K562 (cell line): Measurements from ENCODE around the gene GRIP1. TPM values are rescaled to one million over a fixed set of nuclear protein-coding genes. Genes with fewer than 3 reads are reported as not detected.
A peak's percentile ranks its signal among the peaks of the same experiment; 100 is the strongest.

Experiments used
- ATAC-seq: fragments of 200-7000 bp; cut with Tn5 transposase; 3 replicates; pipeline ENCODE4 v1.9.1; 2020; ENCODE audit warnings: moderate library complexity
- BruUV-seq: library from RNA; stranded (reverse); fragments of 400-500 nt; replicated peaks from 2 replicates; lab custom pipeline; 2021; lab: Mats Ljungman, UMichigan
- CTCF ChIA-PET: fragments of 300-600 bp; formaldehyde crosslinking; extraction: SDS; loops from one replicate; lab custom pipeline; 2021; ENCODE audit warnings: low intra/inter-chr PET ratio; lab: Yijun Ruan, JAX
- POLR2A ChIA-PET: fragments of 300-600, 350-650 bp; sonication (Branson Sonifier 250); formaldehyde crosslinking; extraction: SDS; loops from one replicate; lab custom pipeline; 2021; ENCODE audit warnings: antibody characterized with exemption, inconsistent platforms; lab: Yijun Ruan, JAX
- DNase-seq, 4 experiments: peaks; one replicate each; pipeline versions ENCODE4 v3.0.0 to v3.0.0-alpha.2; 2011 to 2018; ENCODE audit warnings: low spot score in 3 of 4, mixed read lengths in 3 of 4; ENCODE audit errors: extremely low read depth in 1 of 4
- FAIRE-seq: peaks from 2 replicates; lab custom pipeline; 2011; peaks lifted over from hg19 to GRCh38; lab: Jason Lieb, UNC
- H2AFZ ChIP-seq: 2 replicates; pipeline ENCODE4 v1.6.0; 2011; ENCODE audit warnings: low read depth, low read length, control low read depth, inconsistent platforms
- H3K27ac ChIP-seq: fragments of 200-600 bp; 3 replicates; pipeline ENCODE4 v1.8.0; 2011; ENCODE audit warnings: low read depth, mild to moderate bottlenecking, control low read depth, inconsistent platforms, low read length, moderate library complexity, mixed read lengths; ENCODE audit errors: extremely low read depth
- H3K27me3 ChIP-seq, 2 experiments: fragments of 300-600 bp in 1 of 2; 2 replicates in 1 of 2; 3 replicates in 1 of 2; pipeline versions ENCODE4 v1.6.0 to v1.8.0; 2011; ENCODE audit warnings: inconsistent platforms in 2 of 2, low read length in 2 of 2, mild to moderate bottlenecking in 1 of 2, mixed read lengths in 1 of 2, moderate library complexity in 1 of 2; ENCODE audit not compliant: control insufficient read depth in 2 of 2, insufficient read depth in 2 of 2
- H3K36me3 ChIP-seq: fragments of 300-600 bp; 3 replicates; pipeline ENCODE4 v1.8.0; 2011; ENCODE audit warnings: mild to moderate bottlenecking, low read length, inconsistent platforms; ENCODE audit not compliant: control insufficient read depth, insufficient read depth
- H3K4me1 ChIP-seq, 2 experiments: fragments of 200-600 bp in 1 of 2; replicated peaks in 1 of 2; 2 replicates in 1 of 2; 3 replicates in 1 of 2; pipeline versions ENCODE4 v1.5.1 to v1.8.0; 2011; ENCODE audit warnings: inconsistent platforms in 2 of 2, low read length in 2 of 2, mild to moderate bottlenecking in 1 of 2, mixed read lengths in 1 of 2, moderate library complexity in 1 of 2; ENCODE audit not compliant: control insufficient read depth in 2 of 2, insufficient read depth in 2 of 2
- H3K4me2 ChIP-seq: 2 replicates; pipeline ENCODE4 v1.6.1; 2011; ENCODE audit warnings: low read length, control low read depth, inconsistent platforms, mixed read lengths; ENCODE audit not compliant: insufficient read depth
- H3K4me3 ChIP-seq: fragments of 200-600 bp; sonication (generic), shearing (Covaris generic); 2 replicates; pipeline ENCODE4 v1.5.1; 2016; ENCODE audit warnings: control low read depth, inconsistent platforms
- H3K79me2 ChIP-seq: fragments of 200-600 bp; 3 replicates; pipeline ENCODE4 v1.8.0; 2011; ENCODE audit warnings: low read length, inconsistent platforms; ENCODE audit not compliant: control insufficient read depth, insufficient read depth
- H3K9ac ChIP-seq, 2 experiments: 2 replicates each; pipeline versions ENCODE4 v1.6.0 to v1.6.1; 2011; ENCODE audit warnings: low read depth in 2 of 2, low read length in 2 of 2, control low read depth in 1 of 2, inconsistent platforms in 1 of 2, mild to moderate bottlenecking in 1 of 2, mixed read lengths in 1 of 2; ENCODE audit not compliant: insufficient read depth in 1 of 2
- H3K9me1 ChIP-seq: one replicate; pipeline ENCODE4 v1.6.0; 2011; ENCODE audit warnings: inconsistent platforms, mild to moderate bottlenecking, low read length, moderate library complexity; ENCODE audit not compliant: control insufficient read depth, insufficient read depth
- H3K9me3 ChIP-seq: replicated peaks from 2 replicates; pipeline ENCODE4 v1.5.1; 2011; ENCODE audit warnings: low read depth, low read length, inconsistent platforms; ENCODE audit not compliant: control insufficient read depth, insufficient read depth
- H4K20me1 ChIP-seq: replicated peaks from 2 replicates; pipeline ENCODE4 v1.6.1; 2011; ENCODE audit warnings: low read length, inconsistent platforms, mixed read lengths; ENCODE audit not compliant: control insufficient read depth, insufficient read depth
- CTCF ChIP-seq, 3 experiments: IDR thresholded peaks in 2 of 3; conservative IDR thresholded peaks in 1 of 3; 2 replicates each; pipeline ENCODE4 v1.5.1; 2011 to 2012; ENCODE audit warnings: low read length in 3 of 3, mild to moderate bottlenecking in 3 of 3, control low read depth in 2 of 3, improper control_type of control experiment in 1 of 3, inconsistent platforms in 1 of 3, low read depth in 1 of 3, mixed read lengths in 1 of 3, moderate library complexity in 1 of 3; ENCODE audit not compliant: insufficient read depth in 2 of 3
- NFIC ChIP-seq: fragments of 450-650 bp; IDR thresholded peaks from 2 replicates; pipeline ENCODE4 v1.6.1; 2017; ENCODE audit warnings: mild to moderate bottlenecking, inconsistent platforms
- RAD21 ChIP-seq, 2 experiments: fragments of 250-450 bp in 1 of 2; fragments of 450-650 bp in 1 of 2; sonication (Bioruptor Pico) in 1 of 2; formaldehyde crosslinking in 1 of 2; IDR thresholded peaks in 1 of 2; conservative IDR thresholded peaks in 1 of 2; 2 replicates each; pipeline versions ENCODE4 v1.4.0 to v1.8.0; 2020 to 2022; ENCODE audit warnings: mild to moderate bottlenecking in 2 of 2, moderate library complexity in 1 of 2
- RUNX1 ChIP-seq: sonication (generic); IDR thresholded peaks from 2 replicates; pipeline ENCODE4 v1.6.1; 2016; ENCODE audit warnings: antibody characterized with exemption, low read depth
- SMC3 ChIP-seq: conservative IDR thresholded peaks from 2 replicates; pipeline ENCODE4 v1.6.1; 2011; ENCODE audit warnings: low read depth, low read length, improper control_type of control experiment; ENCODE audit not compliant: insufficient read depth
- TFE3 ChIP-seq: fragments of 450-650 bp; formaldehyde crosslinking; IDR thresholded peaks from 2 replicates; pipeline ENCODE4 v1.4.0; 2020; ENCODE audit warnings: mild to moderate bottlenecking, mixed read lengths
- XRCC4 ChIP-seq: IDR thresholded peaks from one replicate; pipeline ENCODE4 v1.6.1; 2011; ENCODE audit not compliant: insufficient read depth, insufficient read length; ENCODE audit errors: extremely low read depth
- WGBS: fragments of 100-300 bp; shearing (Covaris generic); methylation state at CpG from one replicate; pipeline ENCODE4 v1.1.6; 2016; ENCODE audit warnings: low coverage, mixed read lengths; ENCODE audit not compliant: insufficient coverage; ENCODE audit errors: missing lambda C conversion rate; 5-methylcytosine and 5-hydroxymethylcytosine counted together
- in situ Hi-C: fragments of 300-500 bp; cut with MboI; formaldehyde crosslinking; loops from 4 replicates; pipeline ENCODE4 v1.15.0; 2018; ENCODE audit warnings: inconsistent platforms, mixed read lengths
- intact Hi-C: fragments of 100-400 bp; cut with micrococcal nuclease; formaldehyde crosslinking; loops from 2 replicates; pipeline ENCODE4 v1.14.2; 2022
- polyA plus RNA-seq, 8 experiments: library from polyadenylated mRNA; depleted of rRNA in 4 of 8; stranded (reverse) in 5 of 8; unstranded in 3 of 8; fragments of >200 nt; fragmentation: Nextera tagmentation in 2 of 8; fragmentation: Illumina TruSeq in 1 of 8; extraction: Ambion mirVana in 2 of 8; extraction: Trizol in 1 of 8; gene quantifications; 2 replicates each; pipeline versions ENCODE4 v1.2.1 to v1.2.3, GENCODE V29; 2011 to 2014; ENCODE audit warnings: inconsistent platforms in 1 of 8, missing spikeins in 1 of 8
- total RNA-seq, 7 experiments: library from RNA; depleted of rRNA in 6 of 7; stranded (reverse); fragments of >200 nt in 6 of 7; fragmentation: Illumina TruSeq in 2 of 7; extraction: Trizol in 2 of 7; gene quantifications; 2 replicates each; pipeline versions ENCODE4 v1.2.1 to v1.2.3, GENCODE V29; 2011 to 2021; ENCODE audit warnings: low replicate concordance in 1 of 7

The GRIP1 gene
- total and polyA plus RNA-seq, 9 of the 15 experiments (the other 6 are each of a cell fraction or from before 2014, with no cell fraction given): 0.28 to 1.2 (median 0.45) TPM

DNA sequence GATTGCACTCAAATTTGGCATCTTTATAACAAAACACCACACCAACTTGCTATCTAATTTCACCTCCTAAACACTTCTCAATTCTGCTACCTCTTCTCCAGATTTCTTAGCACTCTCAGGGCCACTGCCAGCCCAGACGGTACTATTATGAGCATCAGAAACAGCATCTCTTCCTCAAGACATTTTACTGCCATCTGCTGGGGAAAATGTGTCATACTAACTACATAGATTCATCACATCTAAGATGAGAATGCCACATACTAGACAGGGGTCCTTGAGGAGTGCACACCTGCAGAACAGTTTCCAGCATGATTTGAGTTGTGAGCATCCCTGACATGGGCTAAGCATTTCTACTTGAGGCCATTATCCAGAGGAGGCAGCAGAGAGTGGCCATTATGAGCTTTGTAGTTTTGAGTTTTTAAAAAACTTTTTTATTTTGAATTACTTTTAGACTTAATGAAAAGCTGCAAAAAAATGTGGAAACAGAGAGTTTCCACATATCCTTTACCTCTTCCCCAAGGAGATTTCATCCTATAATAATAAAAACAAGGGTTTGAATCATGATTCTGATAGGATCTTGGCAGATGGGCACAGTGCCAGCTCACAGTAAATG is 15.1 kb upstream of the GRIP1 start:
- Histone ChIP-seq H3K36me3 (no peaks in the 10 kb centered on the region), H3K4me1 (no peaks in the 10 kb centered on the region), H3K9ac (no peak overlapping the region), H3K27me3 (no peaks in the 10 kb centered on the region), H4K20me1 (no peaks in the 10 kb centered on the region), H3K9me1 (no peaks in the 10 kb centered on the region), H3K9me3 (no peaks in the 10 kb centered on the region), H3K4me3 (no peak overlapping the region), H2AFZ (no peak overlapping the region), H3K27ac (no peak overlapping the region), H3K79me2 (no peaks in the 10 kb centered on the region), H3K4me2 (no peak overlapping the region)
- ATAC-seq (peak; percentile 86), DNase-seq (peak; percentile 36 to 63 (median 48)), FAIRE-seq (peak; percentile 75)
- ChIA-PET POLR2A (no interaction called here), CTCF (interaction anchor here (0.5 kb wide), 1 partner anchor 929 kb away, joined by 3 read pairs; no protein-coding TSS in a partner anchor)
- no TSS peak for BruUV-seq
- TF ChIP-seq TFE3 (CRISPR knock-in tag) (no peak), SMC3 (0 out of 2 replicates have a peak, but pooled peaks have one; percentile 28), XRCC4 (no peak), NFIC (peak; percentile 66), RAD21 (CRISPR knock-in tag; conservative IDR thresholded peaks at IDR 0.05 in 1 of 2, IDR thresholded peaks at IDR 0.05 in 1 of 2) (peak; percentile 45 to 59), CTCF (IDR thresholded peaks at IDR 0.05 in 2 of 3, conservative IDR thresholded peaks at IDR 0.05 in 1 of 3; ENCODE audit: insufficient read depth in 2 of 3, low read depth in 1 of 3, low read length in 3 of 3) (peak; percentile 33 to 60 (median 52); a peak in 5 of 6 replicates), RUNX1 (no peak)
- in situ Hi-C loops (no loop called here), intact Hi-C loops (loop anchor here (5.0 kb wide), 1 partner anchor 422 kb away; no protein-coding TSS in a partner anchor)
- WGBS: 0% methylated on average over 1 of the region's 1 CpG
